Karpas-422 (cell line): ENCODE data around the gene TAOK1. TPM values are rescaled to one million over a fixed set of nuclear protein-coding genes. Genes with fewer than 3 reads are reported as not detected.

Experiments
- DNase-seq: peaks from one replicate; pipeline ENCODE4 v3.0.0-alpha.2; 2015
- H2AFZ ChIP-seq: fragments of 200-600 bp; sonication (generic); 2 replicates; pipeline ENCODE4 v1.6.1; 2014; ENCODE audit warnings: antibody characterized with exemption, low read length, mixed read lengths
- H3K27ac ChIP-seq: fragments of 200-600 bp; sonication (generic); 2 replicates; pipeline ENCODE4 v1.5.1; 2014; ENCODE audit warnings: mild to moderate bottlenecking, low read length, moderate library complexity
- H3K27me3 ChIP-seq: fragments of 200-600 bp; sonication (generic); 2 replicates; pipeline ENCODE4 v1.6.1; 2014; ENCODE audit warnings: low read length, mixed read lengths
- H3K36me3 ChIP-seq: fragments of 200-600 bp; sonication (generic); 2 replicates; pipeline ENCODE4 v1.6.1; 2014; ENCODE audit warnings: low read length, mixed read lengths; ENCODE audit not compliant: insufficient read depth
- H3K4me1 ChIP-seq: fragments of 200-600 bp; sonication (generic); 2 replicates; pipeline ENCODE4 v1.6.1; 2014; ENCODE audit warnings: mild to moderate bottlenecking, low read length, mixed read lengths
- H3K4me2 ChIP-seq: fragments of 200-600 bp; sonication (generic); 2 replicates; pipeline ENCODE4 v1.6.1; 2014; ENCODE audit warnings: low read length, low read depth, mild to moderate bottlenecking; ENCODE audit not compliant: poor library complexity, severe bottlenecking
- H3K4me3 ChIP-seq: fragments of 200-600 bp; sonication (generic); 2 replicates; pipeline ENCODE4 v1.5.1; 2014; ENCODE audit warnings: mild to moderate bottlenecking, antibody characterized with exemption, low read length, mixed read lengths
- H3K79me2 ChIP-seq: fragments of 200-600 bp; sonication (generic); 2 replicates; pipeline ENCODE4 v1.6.1; 2014; ENCODE audit warnings: mild to moderate bottlenecking, low read length, mixed read lengths
- H3K9ac ChIP-seq: fragments of 200-600 bp; sonication (generic); 2 replicates; pipeline ENCODE4 v1.6.0; 2014; ENCODE audit warnings: low read length
- H3K9me2 ChIP-seq: fragments of 200-600 bp; sonication (generic), shearing (Covaris generic); replicated peaks from 2 replicates; pipeline ENCODE4 v1.6.0; 2014; ENCODE audit warnings: mild to moderate bottlenecking, low read length, moderate library complexity; ENCODE audit not compliant: insufficient read depth
- H3K9me3 ChIP-seq: fragments of 300-700, 200-600 bp; sonication (generic); 2 replicates; pipeline ENCODE4 v1.6.1; 2014; ENCODE audit warnings: low read length, mixed read lengths
- H4K20me1 ChIP-seq: fragments of 200-600 bp; sonication (generic); 2 replicates; pipeline ENCODE4 v1.6.1; 2014; ENCODE audit warnings: mild to moderate bottlenecking, antibody characterized with exemption, low read length, low read depth; ENCODE audit not compliant: insufficient read depth
- total RNA-seq: library from RNA; depleted of rRNA; stranded (reverse); fragments of >200 nt; shearing (Covaris generic); gene quantifications from 2 replicates; pipeline ENCODE4 v1.2.3, GENCODE V29; 2014; ENCODE audit warnings: low replicate concordance

The TAOK1 gene
- total RNA-seq, 1 experiment from 2014 or later: 39.6 TPM

DNA sequence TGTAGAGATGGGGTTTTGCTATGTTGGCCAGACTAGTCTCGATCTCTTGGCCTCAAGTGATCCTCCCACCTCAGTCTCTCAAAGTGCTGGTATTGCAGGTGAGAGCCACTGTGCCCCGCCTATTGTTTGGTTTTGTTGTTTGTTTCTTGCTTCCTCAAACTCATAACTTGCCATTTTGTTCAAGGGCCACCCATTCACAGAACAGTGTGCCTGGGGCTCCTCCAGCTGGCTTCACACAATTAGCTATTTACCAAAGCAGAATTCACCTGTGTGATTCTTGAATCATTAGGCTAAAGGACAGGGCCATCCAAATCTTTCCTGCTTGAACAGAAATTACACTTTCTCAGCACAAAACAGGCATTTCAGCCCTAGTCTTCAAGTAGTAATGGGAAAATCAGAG is 169.5 kb downstream of the TAOK1 start:
- Histone ChIP-seq H3K4me2 (no peak overlapping the region), H3K4me1 (peaks cover 25% of the 10 kb centered on the region), H3K9ac (no peak overlapping the region), H2AFZ (no peak overlapping the region), H3K27me3 (no peaks in the 10 kb centered on the region), H4K20me1 (peaks cover 9% of the 10 kb centered on the region; the same call in 1 of the 2 replicates), H3K9me3 (no peaks in the 10 kb centered on the region), H3K27ac (peak overlapping the region; percentile 55), H3K4me3 (no peak overlapping the region), H3K9me2 (no peaks in the 10 kb centered on the region), H3K36me3 (peaks cover 16% of the 10 kb centered on the region; the same call in 1 of the 2 replicates), H3K79me2 (peaks cover 18% of the 10 kb centered on the region)
- no peak for DNase-seq

DNA sequence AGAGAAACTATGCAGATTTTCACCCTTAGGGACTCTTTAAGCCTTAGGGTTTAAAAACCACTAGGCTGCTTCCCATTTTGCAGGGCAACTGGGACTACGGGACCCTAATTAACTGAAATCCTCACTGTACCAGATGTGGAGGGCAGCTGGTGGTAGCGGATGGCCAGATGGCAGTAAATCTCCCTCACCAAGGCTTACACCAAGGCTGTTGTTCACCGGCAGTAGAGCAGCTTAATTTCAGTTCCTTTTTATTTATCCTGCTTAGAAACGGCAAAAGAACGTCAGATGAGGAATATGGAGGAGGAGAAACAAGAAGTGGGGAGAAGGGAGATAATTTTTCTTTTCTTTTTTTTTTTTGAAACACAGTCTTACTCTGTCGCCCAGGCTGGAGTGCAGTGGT is 170.2 kb downstream of the TAOK1 start:
- Histone ChIP-seq H3K4me1 (peaks cover 31% of the 10 kb centered on the region), H3K9me2 (no peaks in the 10 kb centered on the region), H3K79me2 (peaks cover 23% of the 10 kb centered on the region), H3K27ac (peak overlapping the region; percentile 55), H3K4me2 (no peak overlapping the region), H2AFZ (no peak overlapping the region), H3K27me3 (no peaks in the 10 kb centered on the region), H3K36me3 (peaks cover 16% of the 10 kb centered on the region; the same call in 1 of the 2 replicates), H3K9ac (no peak overlapping the region), H3K4me3 (no peak overlapping the region), H4K20me1 (peaks cover 10% of the 10 kb centered on the region; the same call in 1 of the 2 replicates), H3K9me3 (no peaks in the 10 kb centered on the region)
- no peak for DNase-seq

DNA sequence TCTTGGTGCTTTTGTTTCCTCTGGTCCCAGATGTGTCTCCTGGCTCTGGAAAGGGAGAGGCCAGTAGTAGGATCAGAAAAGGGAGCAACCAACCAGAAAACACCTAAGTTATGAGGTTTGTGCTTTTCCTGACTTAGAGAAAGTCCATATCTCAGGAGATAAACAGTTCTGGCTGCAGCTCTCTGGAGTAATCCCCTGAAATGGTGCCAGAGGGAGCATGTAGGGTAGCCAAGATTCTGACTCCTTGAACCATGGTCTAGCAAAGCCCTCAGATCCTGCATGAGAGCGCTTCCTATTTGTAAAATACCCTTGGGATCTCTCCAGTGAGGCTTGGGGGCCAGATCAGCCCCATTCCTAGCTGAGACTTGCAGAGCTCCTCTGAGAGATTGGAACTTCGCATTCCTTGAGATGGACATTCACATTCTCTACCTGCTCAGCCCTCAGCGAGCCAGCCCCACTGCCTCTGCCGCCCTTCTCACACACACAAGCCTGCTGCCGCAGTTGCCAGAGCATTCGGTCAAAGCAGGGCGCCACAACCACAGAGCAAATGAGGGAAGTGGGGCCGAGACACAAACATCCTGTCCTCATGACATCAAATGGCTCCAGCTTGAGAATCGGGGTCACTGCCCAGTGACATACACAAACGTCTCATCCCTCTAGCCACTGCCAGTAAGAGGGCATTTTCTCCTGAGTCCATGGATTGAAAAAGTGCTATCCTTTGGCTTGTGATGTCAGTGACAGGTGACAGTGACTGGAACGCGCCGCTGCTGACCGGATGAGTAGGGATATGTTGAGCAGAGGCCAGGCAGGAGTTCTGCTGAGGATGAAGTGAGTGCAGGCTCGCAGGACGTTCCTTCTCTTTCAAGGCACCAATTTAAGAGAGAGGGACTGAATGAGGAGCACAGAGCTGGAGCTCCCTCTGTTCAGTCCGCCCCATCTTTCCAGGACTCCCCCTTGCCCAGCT is 171.7 kb downstream of the TAOK1 start:
- no peak overlapping the region for H3K4me2 ChIP-seq
- no peak overlapping the region for H2AFZ ChIP-seq
- no peaks in the 10 kb centered on the region for H3K9me2 ChIP-seq
- H3K36me3 ChIP-seq: peaks cover 16% of the 10 kb centered on the region; the same call in 1 of the 2 replicates
- no peak for DNase-seq
- H3K79me2 ChIP-seq: peaks cover 29% of the 10 kb centered on the region
- H3K4me3 ChIP-seq: no peak overlapping the region
- no peaks in the 10 kb centered on the region for H3K27me3 ChIP-seq
- H4K20me1 ChIP-seq: peaks cover 10% of the 10 kb centered on the region; the same call in 1 of the 2 replicates
- H3K27ac ChIP-seq: 0 out of 2 replicates have a peak overlapping the region, but pooled peaks have one; percentile 4
- no peaks in the 10 kb centered on the region for H3K9me3 ChIP-seq
- no peak overlapping the region for H3K9ac ChIP-seq
- peaks cover 37% of the 10 kb centered on the region for H3K4me1 ChIP-seq

DNA sequence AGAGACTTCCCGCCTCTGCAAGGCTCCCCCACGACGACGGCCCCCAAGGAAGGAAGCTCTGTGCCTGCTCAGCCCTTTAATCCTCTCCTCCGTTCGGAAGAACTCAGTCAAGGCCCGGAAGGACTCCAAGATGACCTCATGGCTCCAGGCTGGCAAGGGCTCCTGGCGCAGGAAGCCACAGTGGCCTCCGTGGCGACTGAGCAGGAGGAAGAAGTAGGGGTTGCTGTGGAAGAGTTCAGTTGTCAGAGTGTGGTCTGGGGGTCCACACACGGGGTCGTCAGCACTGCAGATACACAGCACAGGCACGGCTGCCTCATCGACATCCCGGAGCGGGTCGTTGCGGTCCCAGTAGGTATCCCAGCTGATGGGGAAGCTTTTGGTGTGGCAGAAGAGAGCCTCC is 172.5 kb downstream of the TAOK1 start:
- Histone ChIP-seq H3K27ac (no peak overlapping the region), H3K4me1 (peaks cover 37% of the 10 kb centered on the region), H3K4me2 (no peak overlapping the region), H2AFZ (no peak overlapping the region), H3K9ac (no peak overlapping the region), H3K79me2 (peaks cover 29% of the 10 kb centered on the region), H4K20me1 (peaks cover 10% of the 10 kb centered on the region; the same call in 1 of the 2 replicates), H3K4me3 (no peak overlapping the region), H3K36me3 (peaks cover 16% of the 10 kb centered on the region; the same call in 1 of the 2 replicates), H3K27me3 (no peaks in the 10 kb centered on the region), H3K9me2 (no peaks in the 10 kb centered on the region), H3K9me3 (no peaks in the 10 kb centered on the region)
- DNase-seq: no peak

DNA sequence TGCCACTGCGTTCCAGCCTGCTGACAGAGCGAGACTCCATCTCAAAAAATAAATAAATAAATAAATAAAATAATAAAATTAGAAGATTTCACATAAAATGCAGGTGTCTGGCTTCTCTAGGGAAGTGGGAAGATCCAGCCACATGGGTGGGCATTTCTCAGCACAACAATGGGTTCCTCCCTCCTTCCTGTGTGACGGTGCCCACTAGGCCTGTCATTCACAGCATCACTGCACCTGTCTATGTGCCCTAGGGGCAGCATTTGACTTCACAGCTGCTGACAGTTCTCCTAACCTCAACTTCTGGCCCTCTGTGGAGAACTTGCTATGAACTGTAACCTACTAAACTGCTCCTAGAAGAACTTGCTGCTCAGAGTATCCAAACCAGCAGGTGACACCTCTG is 173.7 kb downstream of the TAOK1 start:
- Histone ChIP-seq H3K4me1 (peaks cover 37% of the 10 kb centered on the region), H3K36me3 (peaks cover 16% of the 10 kb centered on the region; the same call in 1 of the 2 replicates), H3K27ac (no peak overlapping the region), H3K27me3 (no peaks in the 10 kb centered on the region), H3K4me3 (no peak overlapping the region), H2AFZ (no peak overlapping the region), H3K4me2 (peak overlapping the region; percentile 87), H3K9me3 (no peaks in the 10 kb centered on the region), H4K20me1 (peaks cover 10% of the 10 kb centered on the region; the same call in 1 of the 2 replicates), H3K9me2 (no peaks in the 10 kb centered on the region), H3K79me2 (peaks cover 30% of the 10 kb centered on the region), H3K9ac (no peak overlapping the region)
- peak; percentile 72 for DNase-seq

DNA sequence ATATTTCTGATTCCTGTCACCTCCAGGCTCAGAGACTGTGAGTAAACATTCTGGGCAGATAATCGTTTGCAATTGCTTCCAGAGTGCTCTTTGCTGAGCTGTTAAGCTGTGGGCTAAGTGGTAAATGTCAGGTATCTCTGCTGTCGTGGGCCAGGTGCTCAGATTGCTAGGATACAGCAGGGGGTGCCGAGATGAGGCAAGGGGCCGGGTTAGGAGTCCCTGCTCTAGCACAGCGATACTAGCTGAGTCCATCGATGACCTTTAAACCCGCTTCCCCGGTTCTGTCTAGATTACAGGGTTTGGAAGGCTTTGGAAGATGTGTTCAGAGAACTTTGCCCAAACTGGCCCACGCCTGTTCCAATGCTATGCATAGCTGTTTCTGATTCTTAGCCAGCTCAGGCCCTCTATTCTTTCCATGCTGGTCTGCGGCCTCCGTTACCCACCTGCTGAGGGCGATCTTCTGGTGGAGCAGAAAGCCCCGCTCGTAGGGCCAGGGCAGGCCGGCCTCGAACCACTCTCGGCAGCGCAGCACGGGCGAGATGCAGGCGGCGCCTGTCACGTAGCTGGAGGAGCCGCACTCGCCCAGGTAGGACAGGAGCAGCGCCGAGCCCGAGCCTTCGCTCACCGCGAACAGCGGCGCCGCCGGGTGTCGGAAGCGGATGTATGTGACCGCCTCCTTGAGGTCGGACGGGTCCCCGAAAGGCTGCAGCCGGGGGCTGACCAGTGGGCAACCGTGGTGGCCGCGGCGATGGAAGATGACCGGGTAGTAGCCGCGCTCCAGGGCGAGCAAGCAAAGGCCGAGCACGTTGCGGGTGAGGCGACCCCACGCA is 175.7 kb downstream of the TAOK1 start:
- H3K9me2 ChIP-seq: no peaks in the 10 kb centered on the region
- no peaks in the 10 kb centered on the region for H3K9me3 ChIP-seq
- peaks cover 37% of the 10 kb centered on the region for H3K4me1 ChIP-seq
- peaks cover 37% of the 10 kb centered on the region for H3K79me2 ChIP-seq
- H3K4me3 ChIP-seq: peak overlapping the region; percentile 86
- peak overlapping the region; percentile 4; the same call in 1 of the 2 replicates for H2AFZ ChIP-seq
- H3K36me3 ChIP-seq: peaks cover 16% of the 10 kb centered on the region; the same call in 1 of the 2 replicates
- peak overlapping the region; percentile 58; the same call in 1 of the 2 replicates for H3K27ac ChIP-seq
- H3K9ac ChIP-seq: peak overlapping the region; percentile 89
- no peaks in the 10 kb centered on the region for H3K27me3 ChIP-seq
- DNase-seq: peak; percentile 86
- H4K20me1 ChIP-seq: peaks cover 10% of the 10 kb centered on the region; the same call in 1 of the 2 replicates
- peak overlapping the region; percentile 87 for H3K4me2 ChIP-seq

DNA sequence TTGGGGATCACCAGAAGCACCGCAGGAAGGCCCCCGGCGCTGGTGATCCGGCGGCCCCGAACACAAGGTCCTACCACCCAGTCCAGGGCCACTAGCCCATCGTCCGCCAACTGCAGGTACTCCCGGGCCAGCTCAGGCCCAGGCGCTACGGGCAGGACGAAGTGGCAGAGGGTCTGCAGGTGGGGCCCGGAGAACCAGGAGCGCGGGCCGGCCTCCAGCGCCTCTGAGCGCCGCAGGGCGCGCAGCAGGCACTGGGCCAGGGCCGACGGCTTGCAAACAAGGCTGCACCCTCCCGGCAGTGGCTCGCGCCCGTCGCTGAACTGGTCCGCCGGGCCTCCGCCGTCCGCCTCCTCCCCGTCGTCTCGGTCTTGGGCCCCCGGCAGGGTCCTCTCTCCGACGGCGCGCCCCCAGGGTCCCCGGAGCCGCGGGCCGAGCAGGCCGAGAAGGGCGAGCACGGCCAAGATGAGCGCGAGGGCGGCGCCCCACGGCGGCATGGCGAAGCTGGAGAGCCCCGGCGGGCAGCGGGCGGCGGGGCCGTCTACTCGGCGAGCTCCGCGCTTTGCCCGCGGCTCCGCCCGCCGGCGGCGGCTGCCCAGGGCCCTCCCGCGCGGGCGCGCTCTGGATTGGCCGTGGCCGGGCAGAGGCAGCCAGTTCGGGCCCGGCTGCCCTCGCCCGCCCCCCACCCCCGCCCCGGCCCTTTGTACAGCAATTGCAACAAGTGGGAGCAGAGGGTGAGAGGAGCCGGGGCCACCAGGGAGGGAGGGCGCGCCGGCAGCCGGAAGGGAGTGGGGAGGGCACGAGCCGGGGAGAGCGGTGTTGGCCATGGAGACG is 176.5 kb downstream of the TAOK1 start, which contains the start of gene ABHD15:
ABHD15 (minus strand) TSS at position 565 of the 831 bp plus-strand sequence; CDS start at position 494, 71 bp downstream.
- Histone ChIP-seq H3K4me1 (peaks cover 30% of the 10 kb centered on the region), H3K4me3 (peak within 1 kb of the TSS; percentile 86), H3K9ac (peak within 1 kb of the TSS; percentile 89), H3K27me3 (no peaks in the 10 kb centered on the region), H3K4me2 (peak within 1 kb of the TSS; percentile 87), H2AFZ (peak within 1 kb of the TSS; percentile 55), H4K20me1 (peaks cover 10% of the 10 kb centered on the region; the same call in 1 of the 2 replicates), H3K9me2 (no peaks in the 10 kb centered on the region), H3K36me3 (peaks cover 9% of the 10 kb centered on the region; the same call in 1 of the 2 replicates), H3K27ac (peak within 1 kb of the TSS; percentile 89), H3K79me2 (peaks cover 37% of the 10 kb centered on the region), H3K9me3 (no peaks in the 10 kb centered on the region)
- DNase-seq: peak; percentile 91
